ENCODE measurements around the gene HIPK3.

DNA sequence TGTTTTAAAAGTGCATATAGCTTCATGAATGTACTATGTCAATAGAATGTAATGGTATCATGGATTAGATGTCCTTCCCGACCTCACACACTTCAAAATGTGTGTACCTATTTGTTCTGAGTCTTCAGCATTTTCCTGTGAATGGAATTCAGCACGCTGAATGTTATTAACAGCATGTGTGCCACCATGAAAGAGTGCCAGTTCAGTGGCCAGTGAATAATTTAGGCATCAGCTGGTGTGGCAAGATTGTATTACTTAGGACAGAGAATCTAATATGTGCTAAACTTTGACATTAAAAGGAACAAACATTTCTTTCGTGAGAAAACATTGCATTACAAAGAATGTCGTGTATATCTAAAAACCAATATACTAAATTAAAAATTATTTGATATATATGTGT lies 46.4 kb downstream of the HIPK3 start:
- TF ChIP-seq, protein P1, sequence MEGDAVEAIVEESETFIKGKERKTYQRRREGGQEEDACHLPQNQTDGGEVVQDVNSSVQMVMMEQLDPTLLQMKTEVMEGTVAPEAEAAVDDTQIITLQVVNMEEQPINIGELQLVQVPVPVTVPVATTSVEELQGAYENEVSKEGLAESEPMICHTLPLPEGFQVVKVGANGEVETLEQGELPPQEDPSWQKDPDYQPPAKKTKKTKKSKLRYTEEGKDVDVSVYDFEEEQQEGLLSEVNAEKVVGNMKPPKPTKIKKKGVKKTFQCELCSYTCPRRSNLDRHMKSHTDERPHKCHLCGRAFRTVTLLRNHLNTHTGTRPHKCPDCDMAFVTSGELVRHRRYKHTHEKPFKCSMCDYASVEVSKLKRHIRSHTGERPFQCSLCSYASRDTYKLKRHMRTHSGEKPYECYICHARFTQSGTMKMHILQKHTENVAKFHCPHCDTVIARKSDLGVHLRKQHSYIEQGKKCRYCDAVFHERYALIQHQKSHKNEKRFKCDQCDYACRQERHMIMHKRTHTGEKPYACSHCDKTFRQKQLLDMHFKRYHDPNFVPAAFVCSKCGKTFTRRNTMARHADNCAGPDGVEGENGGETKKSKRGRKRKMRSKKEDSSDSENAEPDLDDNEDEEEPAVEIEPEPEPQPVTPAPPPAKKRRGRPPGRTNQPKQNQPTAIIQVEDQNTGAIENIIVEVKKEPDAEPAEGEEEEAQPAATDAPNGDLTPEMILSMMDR (IDR thresholded peaks at IDR 0.05; ENCODE audit: borderline replicate concordance, extremely low read depth, low read length, poor library complexity, severe bottlenecking): no peak
- no peak for TF ChIP-seq EZH2 (IDR thresholded peaks at IDR 0.05; ENCODE audit: borderline replicate concordance, low read depth, low read length, severe bottlenecking)
